Gastroesophageal sphincter (tissue), 4 donors: ENCODE data around the gene MAP2K2. TPM values are rescaled to one million over a fixed set of nuclear protein-coding genes. Genes with fewer than 3 reads are reported as not detected.

Source experiments
- ATAC-seq: fragments of 150-250 bp; one replicate; pipeline ENCODE4 v1.9.1; 2016; ENCODE audit warnings: mild to moderate bottlenecking, moderate library complexity
- H3K27ac ChIP-seq, 4 donors: fragments of 200-600 bp; sonication (generic) in 3 of 4; 1 replicate in 3 of 4; 2 replicates in 1 of 4; pipeline ENCODE4 v1.5.1; 2016 to 2019
- H3K27me3 ChIP-seq: fragments of 200-600 bp; sonication (generic); one replicate; pipeline ENCODE4 v1.5.1; 2019
- H3K36me3 ChIP-seq, 2 donors: fragments of 200-600 bp; sonication (generic); one replicate each; pipeline ENCODE4 v1.5.1; 2019; ENCODE audit warnings: control low read depth in 1 of 2
- H3K4me1 ChIP-seq, 3 donors: fragments of 200-600 bp; sonication (generic); 1 replicate in 2 of 3; 2 replicates in 1 of 3; pipeline ENCODE4 v1.5.1; 2016 to 2019; ENCODE audit warnings: control low read depth in 2 of 3
- H3K4me3 ChIP-seq, 2 donors: fragments of 200-600 bp; sonication (generic); one replicate each; pipeline ENCODE4 v1.5.1; 2019; ENCODE audit warnings: mild to moderate bottlenecking in 1 of 2, moderate library complexity in 1 of 2
- H3K9me3 ChIP-seq, 3 donors: fragments of 200-600 bp; sonication (generic); one replicate each; pipeline ENCODE4 v1.5.1; 2017 to 2019; ENCODE audit warnings: control low read depth in 2 of 3
- CTCF ChIP-seq, 4 experiments: fragments of 200-600 bp in 2 of 4; fragments of 450-650 bp in 2 of 4; sonication (generic) in 1 of 4; IDR thresholded peaks; one replicate each; pipeline ENCODE4 v1.5.1; 2017 to 2019; ENCODE audit warnings: antibody characterized with exemption in 4 of 4, mild to moderate bottlenecking in 2 of 4, moderate library complexity in 2 of 4
- EP300 ChIP-seq: sonication (generic); formaldehyde crosslinking; IDR thresholded peaks from one replicate; pipeline ENCODE4 v1.6.1; 2017; ENCODE audit warnings: antibody characterized with exemption, mild to moderate bottlenecking
- POLR2A ChIP-seq, 2 donors: fragments of 450-650 bp; IDR thresholded peaks; one replicate each; pipeline ENCODE4 v1.6.1; 2017; ENCODE audit warnings: antibody characterized with exemption in 2 of 2, mild to moderate bottlenecking in 2 of 2, moderate library complexity in 1 of 2
- POLR2AphosphoS5 ChIP-seq: sonication (generic); formaldehyde crosslinking; IDR thresholded peaks from one replicate; pipeline ENCODE4 v1.6.1; 2017; ENCODE audit warnings: antibody characterized with exemption
- WGBS, 2 donors: methylation state at CpG; one replicate each; pipeline ENCODE4 v1.1.5; 2018; ENCODE audit warnings: low coverage in 1 of 2; 5-methylcytosine and 5-hydroxymethylcytosine counted together
- total RNA-seq, 4 donors: library from RNA; depleted of rRNA; stranded (reverse); fragments of >200 nt; gene quantifications; one replicate each; pipeline ENCODE4 v1.1.0, GENCODE V29; 2016

The MAP2K2 gene
- total RNA-seq, 4 donors from 2014 or later: 53.3 to 112 (median 69.7) TPM

GRCh38 chr19:4060621-4061177 lies 63.2 kb downstream of the MAP2K2 start:
- H3K27me3 ChIP-seq: no peaks in the 10 kb centered on the region

GRCh38 chr19:4059891-4060620 lies 63.9 kb downstream of the MAP2K2 start:
- peak overlapping the region; percentile 71 to 99 (median 98) for H3K27ac ChIP-seq
- peaks cover 5 to 94% (median 59%) of the 10 kb centered on the region in 3 donors for H3K4me1 ChIP-seq
- H3K9me3 ChIP-seq: no peaks in the 10 kb centered on the region
- peak; percentile 29 for ATAC-seq
- no peak for TF ChIP-seq CTCF (IDR thresholded peaks at IDR 0.05)
- TF ChIP-seq POLR2AphosphoS5: no peak
- TF ChIP-seq POLR2A (IDR thresholded peaks at IDR 0.05): no peak
- no peak for TF ChIP-seq EP300
- peaks cover 0 to 22% of the 10 kb centered on the region in 2 donors for H3K36me3 ChIP-seq
- WGBS, 2 donors: 40% methylated on average over 2 of the region's 42 CpGs; no CpG with 5 or more reads in 1 of the 2 donors
- peak overlapping the region; percentile 3 to 72 for H3K4me3 ChIP-seq
- no peaks in the 10 kb centered on the region for H3K27me3 ChIP-seq

More at GRCh38 chr19:4060621-4061177, 63.2 kb downstream of the MAP2K2 start:
- no peak for ATAC-seq
- Histone ChIP-seq H3K4me1 (peaks cover 5 to 91% (median 59%) of the 10 kb centered on the region in 3 donors), H3K9me3 (no peaks in the 10 kb centered on the region), H3K36me3 (peaks cover 0 to 17% of the 10 kb centered on the region in 2 donors), H3K27ac (peak overlapping the region; percentile 71 to 99 (median 98)), H3K4me3 (peak overlapping the region; percentile 18 to 72)
- WGBS, 2 donors: 100% methylated on average over 1 of the region's 16 CpGs; no CpG with 5 or more reads in 1 of the 2 donors
- TF ChIP-seq POLR2AphosphoS5: no peak
- no peak for TF ChIP-seq CTCF (IDR thresholded peaks at IDR 0.05)
- no peak for TF ChIP-seq EP300
- no peak for TF ChIP-seq POLR2A (IDR thresholded peaks at IDR 0.05)

- no peak for ATAC-seq
- Histone ChIP-seq H3K27me3 (no peaks in the 10 kb centered on the region), H3K9me3 (no peaks in the 10 kb centered on the region), H3K27ac (peak overlapping the region; percentile 71 to 99 (median 98)), H3K4me1 (peaks cover 5 to 91% (median 59%) of the 10 kb centered on the region in 3 donors), H3K4me3 (peak overlapping the region; percentile 3 to 72), H3K36me3 (peaks cover 0 to 28% of the 10 kb centered on the region in 2 donors)
- TF ChIP-seq POLR2AphosphoS5: no peak
- no peak for TF ChIP-seq POLR2A (IDR thresholded peaks at IDR 0.05)
- no peak for TF ChIP-seq EP300
- no peak for TF ChIP-seq CTCF (IDR thresholded peaks at IDR 0.05)
- WGBS, 2 donors: no CpG with 5 or more reads among the region's 19 CpGs
These were observed 64.5 kb downstream of the MAP2K2 start for GRCh38 chr19:4059453-4059871.

- WGBS, 2 donors: 80% methylated on average over 1 of the region's 30 CpGs; no CpG with 5 or more reads in 1 of the 2 donors
- H3K27ac ChIP-seq: peak overlapping the region; percentile 71 to 99 (median 98)
- TF ChIP-seq EP300 (no peak), CTCF (IDR thresholded peaks at IDR 0.05) (no peak), POLR2A (IDR thresholded peaks at IDR 0.05) (no peak), POLR2AphosphoS5 (no peak)
- H3K9me3 ChIP-seq: no peaks in the 10 kb centered on the region
- peaks cover 0 to 34% of the 10 kb centered on the region in 2 donors for H3K36me3 ChIP-seq
- peak overlapping the region; percentile 3 to 72 for H3K4me3 ChIP-seq
- ATAC-seq: no peak
- H3K27me3 ChIP-seq: no peaks in the 10 kb centered on the region
- peaks cover 5 to 91% (median 62%) of the 10 kb centered on the region in 3 donors for H3K4me1 ChIP-seq
These were observed 65.0 kb downstream of the MAP2K2 start for GRCh38 chr19:4058693-4059452.
